K562 (cell line): ENCODE measurements around the gene RNU6-7.

ENCODE experiments used
- ARID1B ChIP-seq: fragments of 450-650 bp; IDR thresholded peaks from 2 replicates; pipeline ENCODE4 v1.6.1; 2016; ENCODE audit warnings: antibody characterized with exemption, mild to moderate bottlenecking, inconsistent platforms
- CC2D1A ChIP-seq: fragments of 450-650 bp; IDR thresholded peaks from 2 replicates; pipeline ENCODE4 v1.6.1; 2017; ENCODE audit warnings: mild to moderate bottlenecking
- LARP7 ChIP-seq: fragments of 450-650 bp; IDR thresholded peaks from 2 replicates; pipeline ENCODE4 v1.6.1; 2016
- NBN ChIP-seq: fragments of 450-650 bp; IDR thresholded peaks from 2 replicates; pipeline ENCODE4 v1.6.1; 2016; ENCODE audit warnings: low read depth, mild to moderate bottlenecking
- POLR2A ChIP-seq: fragments of 450-650 bp; conservative IDR thresholded peaks from 2 replicates; pipeline ENCODE4 v1.6.1; 2016
- RCOR1 ChIP-seq, 2 experiments: IDR thresholded peaks; 2 replicates each; pipeline ENCODE4 v1.6.1; 2012; ENCODE audit warnings: low read depth in 2 of 2, low read length in 2 of 2, borderline replicate concordance in 1 of 2, improper control_type of control experiment in 1 of 2
- RFX5 ChIP-seq: IDR thresholded peaks from 2 replicates; pipeline ENCODE4 v1.6.1; 2011; ENCODE audit warnings: low read depth, mild to moderate bottlenecking, improper control_type of control experiment, low read length
- SRSF1 ChIP-seq: fragments of 200-400 bp; formaldehyde crosslinking; IDR thresholded peaks from 2 replicates; pipeline ENCODE4 v1.6.1; 2017; ENCODE audit warnings: mild to moderate bottlenecking, low read depth, low read length, moderate library complexity
- ZNF263 ChIP-seq: sonication (generic); formaldehyde crosslinking; IDR thresholded peaks from 2 replicates; pipeline ENCODE4 v1.8.0; 2022; ENCODE audit warnings: mild to moderate bottlenecking, missing genetic modification reagents, borderline replicate concordance
- TF ChIP-seq, protein P1 (sequence below), 3 experiments: IDR thresholded peaks in 2 of 3; conservative IDR thresholded peaks in 1 of 3; 2 replicates each; pipeline ENCODE4 v1.5.1; 2011 to 2012; ENCODE audit warnings: low read length in 3 of 3, mild to moderate bottlenecking in 3 of 3, control low read depth in 2 of 3, improper control_type of control experiment in 1 of 3, inconsistent platforms in 1 of 3, low read depth in 1 of 3, mixed read lengths in 1 of 3, moderate library complexity in 1 of 3; ENCODE audit not compliant: insufficient read depth in 2 of 3
- TF ChIP-seq, protein P2 (sequence below): sonication (generic); formaldehyde crosslinking; IDR thresholded peaks from 2 replicates; pipeline ENCODE4 v1.8.0; 2022; ENCODE audit warnings: mild to moderate bottlenecking, missing genetic modification reagents, borderline replicate concordance
- TF ChIP-seq, protein P3 (sequence below): fragments of 250-450 bp; sonication (Bioruptor Pico); IDR thresholded peaks from 2 replicates; pipeline ENCODE4 v1.5.0; 2021; ENCODE audit warnings: mild to moderate bottlenecking, borderline replicate concordance
- TF ChIP-seq, protein P4 (sequence below): sonication (generic); formaldehyde crosslinking; IDR thresholded peaks from 2 replicates; pipeline ENCODE4 v1.8.1; 2023; ENCODE audit warnings: mild to moderate bottlenecking, missing genetic modification reagents, moderate library complexity
- TF ChIP-seq, protein P5 (sequence below): fragments of 450-650 bp; IDR thresholded peaks from 2 replicates; pipeline ENCODE4 v1.6.1; 2016; ENCODE audit warnings: mild to moderate bottlenecking

DNA sequence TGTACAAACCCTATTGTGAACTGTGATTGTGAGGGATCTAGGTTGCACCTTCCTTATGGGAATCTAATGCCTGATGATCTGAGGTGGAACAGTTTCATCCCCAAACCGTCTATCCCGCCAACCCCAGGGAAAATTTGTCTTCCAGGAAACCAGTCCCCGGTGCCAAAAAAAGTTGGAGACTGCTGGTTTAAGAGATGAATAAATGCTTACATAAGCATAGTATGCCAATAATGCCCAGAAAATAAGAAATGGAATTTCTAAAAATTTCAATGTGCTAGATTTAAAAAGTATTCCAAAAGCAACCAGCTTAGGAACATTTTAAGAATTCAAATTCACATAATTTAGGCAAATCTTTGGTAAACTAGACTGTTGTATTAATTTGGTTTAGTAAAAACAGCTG, 6.6 kb downstream of the RNU6-7 start:
- TF ChIP-seq, protein P1, sequence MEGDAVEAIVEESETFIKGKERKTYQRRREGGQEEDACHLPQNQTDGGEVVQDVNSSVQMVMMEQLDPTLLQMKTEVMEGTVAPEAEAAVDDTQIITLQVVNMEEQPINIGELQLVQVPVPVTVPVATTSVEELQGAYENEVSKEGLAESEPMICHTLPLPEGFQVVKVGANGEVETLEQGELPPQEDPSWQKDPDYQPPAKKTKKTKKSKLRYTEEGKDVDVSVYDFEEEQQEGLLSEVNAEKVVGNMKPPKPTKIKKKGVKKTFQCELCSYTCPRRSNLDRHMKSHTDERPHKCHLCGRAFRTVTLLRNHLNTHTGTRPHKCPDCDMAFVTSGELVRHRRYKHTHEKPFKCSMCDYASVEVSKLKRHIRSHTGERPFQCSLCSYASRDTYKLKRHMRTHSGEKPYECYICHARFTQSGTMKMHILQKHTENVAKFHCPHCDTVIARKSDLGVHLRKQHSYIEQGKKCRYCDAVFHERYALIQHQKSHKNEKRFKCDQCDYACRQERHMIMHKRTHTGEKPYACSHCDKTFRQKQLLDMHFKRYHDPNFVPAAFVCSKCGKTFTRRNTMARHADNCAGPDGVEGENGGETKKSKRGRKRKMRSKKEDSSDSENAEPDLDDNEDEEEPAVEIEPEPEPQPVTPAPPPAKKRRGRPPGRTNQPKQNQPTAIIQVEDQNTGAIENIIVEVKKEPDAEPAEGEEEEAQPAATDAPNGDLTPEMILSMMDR (IDR thresholded peaks at IDR 0.05 in 2 of 3, conservative IDR thresholded peaks at IDR 0.05 in 1 of 3; ENCODE audit: insufficient read depth in 2 of 3, low read depth in 1 of 3, low read length in 3 of 3), result no peak
- TF ChIP-seq, protein P2, sequence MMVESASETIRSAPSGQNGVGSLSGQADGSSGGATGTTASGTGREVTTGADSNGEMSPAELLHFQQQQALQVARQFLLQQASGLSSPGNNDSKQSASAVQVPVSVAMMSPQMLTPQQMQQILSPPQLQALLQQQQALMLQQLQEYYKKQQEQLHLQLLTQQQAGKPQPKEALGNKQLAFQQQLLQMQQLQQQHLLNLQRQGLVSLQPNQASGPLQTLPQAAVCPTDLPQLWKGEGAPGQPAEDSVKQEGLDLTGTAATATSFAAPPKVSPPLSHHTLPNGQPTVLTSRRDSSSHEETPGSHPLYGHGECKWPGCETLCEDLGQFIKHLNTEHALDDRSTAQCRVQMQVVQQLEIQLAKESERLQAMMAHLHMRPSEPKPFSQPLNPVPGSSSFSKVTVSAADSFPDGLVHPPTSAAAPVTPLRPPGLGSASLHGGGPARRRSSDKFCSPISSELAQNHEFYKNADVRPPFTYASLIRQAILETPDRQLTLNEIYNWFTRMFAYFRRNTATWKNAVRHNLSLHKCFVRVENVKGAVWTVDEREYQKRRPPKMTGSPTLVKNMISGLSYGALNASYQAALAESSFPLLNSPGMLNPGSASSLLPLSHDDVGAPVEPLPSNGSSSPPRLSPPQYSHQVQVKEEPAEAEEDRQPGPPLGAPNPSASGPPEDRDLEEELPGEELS (CRISPR knock-in tag), result no peak
- TF ChIP-seq, protein P3, sequence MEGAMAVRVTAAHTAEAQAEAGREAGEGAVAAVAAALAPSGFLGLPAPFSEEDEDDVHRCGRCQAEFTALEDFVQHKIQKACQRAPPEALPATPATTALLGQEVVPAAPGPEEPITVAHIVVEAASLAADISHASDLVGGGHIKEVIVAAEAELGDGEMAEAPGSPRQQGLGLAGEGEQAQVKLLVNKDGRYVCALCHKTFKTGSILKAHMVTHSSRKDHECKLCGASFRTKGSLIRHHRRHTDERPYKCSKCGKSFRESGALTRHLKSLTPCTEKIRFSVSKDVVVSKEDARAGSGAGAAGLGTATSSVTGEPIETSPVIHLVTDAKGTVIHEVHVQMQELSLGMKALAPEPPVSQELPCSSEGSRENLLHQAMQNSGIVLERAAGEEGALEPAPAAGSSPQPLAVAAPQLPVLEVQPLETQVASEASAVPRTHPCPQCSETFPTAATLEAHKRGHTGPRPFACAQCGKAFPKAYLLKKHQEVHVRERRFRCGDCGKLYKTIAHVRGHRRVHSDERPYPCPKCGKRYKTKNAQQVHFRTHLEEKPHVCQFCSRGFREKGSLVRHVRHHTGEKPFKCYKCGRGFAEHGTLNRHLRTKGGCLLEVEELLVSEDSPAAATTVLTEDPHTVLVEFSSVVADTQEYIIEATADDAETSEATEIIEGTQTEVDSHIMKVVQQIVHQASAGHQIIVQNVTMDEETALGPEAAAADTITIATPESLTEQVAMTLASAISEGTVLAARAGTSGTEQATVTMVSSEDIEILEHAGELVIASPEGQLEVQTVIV (CRISPR knock-in tag), result no peak
- TF ChIP-seq RFX5, result no peak
- no peak for TF ChIP-seq RCOR1 (IDR thresholded peaks at IDR 0.05; ENCODE audit: borderline replicate concordance in 1 of 2, low read depth in 2 of 2, low read length in 2 of 2)
- TF ChIP-seq SRSF1, result no peak
- TF ChIP-seq POLR2A, result no peak
- TF ChIP-seq LARP7, result no peak
- TF ChIP-seq, protein P4, sequence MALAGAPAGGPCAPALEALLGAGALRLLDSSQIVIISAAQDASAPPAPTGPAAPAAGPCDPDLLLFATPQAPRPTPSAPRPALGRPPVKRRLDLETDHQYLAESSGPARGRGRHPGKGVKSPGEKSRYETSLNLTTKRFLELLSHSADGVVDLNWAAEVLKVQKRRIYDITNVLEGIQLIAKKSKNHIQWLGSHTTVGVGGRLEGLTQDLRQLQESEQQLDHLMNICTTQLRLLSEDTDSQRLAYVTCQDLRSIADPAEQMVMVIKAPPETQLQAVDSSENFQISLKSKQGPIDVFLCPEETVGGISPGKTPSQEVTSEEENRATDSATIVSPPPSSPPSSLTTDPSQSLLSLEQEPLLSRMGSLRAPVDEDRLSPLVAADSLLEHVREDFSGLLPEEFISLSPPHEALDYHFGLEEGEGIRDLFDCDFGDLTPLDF (CRISPR knock-in tag), result no peak
- TF ChIP-seq CC2D1A, result no peak
- TF ChIP-seq, protein P5, sequence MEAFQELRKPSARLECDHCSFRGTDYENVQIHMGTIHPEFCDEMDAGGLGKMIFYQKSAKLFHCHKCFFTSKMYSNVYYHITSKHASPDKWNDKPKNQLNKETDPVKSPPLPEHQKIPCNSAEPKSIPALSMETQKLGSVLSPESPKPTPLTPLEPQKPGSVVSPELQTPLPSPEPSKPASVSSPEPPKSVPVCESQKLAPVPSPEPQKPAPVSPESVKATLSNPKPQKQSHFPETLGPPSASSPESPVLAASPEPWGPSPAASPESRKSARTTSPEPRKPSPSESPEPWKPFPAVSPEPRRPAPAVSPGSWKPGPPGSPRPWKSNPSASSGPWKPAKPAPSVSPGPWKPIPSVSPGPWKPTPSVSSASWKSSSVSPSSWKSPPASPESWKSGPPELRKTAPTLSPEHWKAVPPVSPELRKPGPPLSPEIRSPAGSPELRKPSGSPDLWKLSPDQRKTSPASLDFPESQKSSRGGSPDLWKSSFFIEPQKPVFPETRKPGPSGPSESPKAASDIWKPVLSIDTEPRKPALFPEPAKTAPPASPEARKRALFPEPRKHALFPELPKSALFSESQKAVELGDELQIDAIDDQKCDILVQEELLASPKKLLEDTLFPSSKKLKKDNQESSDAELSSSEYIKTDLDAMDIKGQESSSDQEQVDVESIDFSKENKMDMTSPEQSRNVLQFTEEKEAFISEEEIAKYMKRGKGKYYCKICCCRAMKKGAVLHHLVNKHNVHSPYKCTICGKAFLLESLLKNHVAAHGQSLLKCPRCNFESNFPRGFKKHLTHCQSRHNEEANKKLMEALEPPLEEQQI, result no peak
- TF ChIP-seq NBN, result no peak
- TF ChIP-seq ZNF263, result no peak
- no peak for TF ChIP-seq ARID1B
